Nephron (organoid): ENCODE measurements around the gene STAT5B.
A peak's percentile ranks its signal among the peaks of the same experiment; 100 is the strongest.

Experiments used
- H3K27ac Mint-ChIP-seq, 3 experiments: 2 replicates each; pipeline ENCODE4 v1.8.0; 2020; ENCODE audit warnings: mixed read lengths in 3 of 3, mild to moderate bottlenecking in 2 of 3, moderate library complexity in 1 of 3
- H3K27me3 Mint-ChIP-seq: 2 replicates; pipeline ENCODE4 v1.8.0; 2021; ENCODE audit warnings: low read depth, mild to moderate bottlenecking, moderate library complexity, mixed read lengths
- H3K36me3 Mint-ChIP-seq: 2 replicates; pipeline ENCODE4 v1.8.0; 2020; ENCODE audit warnings: low read depth, mixed read lengths
- H3K4me1 Mint-ChIP-seq: 2 replicates; pipeline ENCODE4 v1.8.0; 2020; ENCODE audit warnings: mixed read lengths
- H3K4me3 Mint-ChIP-seq, 3 experiments: 2 replicates each; pipeline ENCODE4 v1.8.0; 2020; ENCODE audit warnings: mild to moderate bottlenecking in 3 of 3, mixed read lengths in 3 of 3, moderate library complexity in 2 of 3
- H3K9me3 Mint-ChIP-seq: 2 replicates; pipeline ENCODE4 v1.8.0; 2020; ENCODE audit warnings: mixed read lengths
- TF ChIP-seq, protein P1 (sequence below), 3 experiments: fragments of 200-600 bp; sonication (generic); IDR thresholded peaks; one replicate each; pipeline ENCODE4 v1.5.0; 2021; ENCODE audit warnings: antibody characterized with exemption in 3 of 3; ENCODE audit not compliant: unreplicated experiment in 3 of 3

STAT5B gene

GRCh38 chr17:42255445-42255844 is 20.7 kb downstream of the STAT5B start:
- no peak overlapping the region for H3K4me3 Mint-ChIP-seq
- no peaks in the 10 kb centered on the region for H3K36me3 Mint-ChIP-seq
- H3K4me1 Mint-ChIP-seq, result peaks cover 5% of the 10 kb centered on the region
- H3K27me3 Mint-ChIP-seq, result no peaks in the 10 kb centered on the region
- no peaks in the 10 kb centered on the region for H3K9me3 Mint-ChIP-seq
- no peak overlapping the region for H3K27ac Mint-ChIP-seq
- TF ChIP-seq, protein P1, sequence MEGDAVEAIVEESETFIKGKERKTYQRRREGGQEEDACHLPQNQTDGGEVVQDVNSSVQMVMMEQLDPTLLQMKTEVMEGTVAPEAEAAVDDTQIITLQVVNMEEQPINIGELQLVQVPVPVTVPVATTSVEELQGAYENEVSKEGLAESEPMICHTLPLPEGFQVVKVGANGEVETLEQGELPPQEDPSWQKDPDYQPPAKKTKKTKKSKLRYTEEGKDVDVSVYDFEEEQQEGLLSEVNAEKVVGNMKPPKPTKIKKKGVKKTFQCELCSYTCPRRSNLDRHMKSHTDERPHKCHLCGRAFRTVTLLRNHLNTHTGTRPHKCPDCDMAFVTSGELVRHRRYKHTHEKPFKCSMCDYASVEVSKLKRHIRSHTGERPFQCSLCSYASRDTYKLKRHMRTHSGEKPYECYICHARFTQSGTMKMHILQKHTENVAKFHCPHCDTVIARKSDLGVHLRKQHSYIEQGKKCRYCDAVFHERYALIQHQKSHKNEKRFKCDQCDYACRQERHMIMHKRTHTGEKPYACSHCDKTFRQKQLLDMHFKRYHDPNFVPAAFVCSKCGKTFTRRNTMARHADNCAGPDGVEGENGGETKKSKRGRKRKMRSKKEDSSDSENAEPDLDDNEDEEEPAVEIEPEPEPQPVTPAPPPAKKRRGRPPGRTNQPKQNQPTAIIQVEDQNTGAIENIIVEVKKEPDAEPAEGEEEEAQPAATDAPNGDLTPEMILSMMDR (IDR thresholded peaks at IDR 0.05; ENCODE audit: unreplicated experiment in 3 of 3), result no peak

DNA sequence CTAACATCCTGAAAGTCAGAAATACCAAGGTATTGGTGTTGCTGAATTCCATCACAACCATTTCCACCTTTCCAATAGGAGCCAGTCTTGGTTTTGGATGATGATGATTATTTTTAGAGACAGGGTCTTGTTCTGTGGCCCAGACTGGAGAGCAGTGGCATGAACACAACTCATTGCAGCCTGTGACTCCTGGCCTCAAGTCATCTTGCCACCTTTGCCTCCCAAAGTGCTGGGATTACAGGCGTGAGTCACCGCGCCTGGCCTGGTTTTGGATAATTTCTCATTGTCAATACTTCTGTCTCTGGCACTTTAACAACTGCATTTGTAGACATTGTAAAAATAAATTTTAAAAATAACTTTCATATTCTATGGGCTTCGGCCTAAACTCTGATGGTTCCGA is 22.6 kb downstream of the STAT5B start:
- Mint-ChIP-seq H3K9me3 (no peaks in the 10 kb centered on the region), H3K27me3 (no peaks in the 10 kb centered on the region), H3K4me3 (no peak overlapping the region), H3K4me1 (peaks cover 10% of the 10 kb centered on the region), H3K36me3 (no peaks in the 10 kb centered on the region), H3K27ac (no peak overlapping the region)
- TF ChIP-seq, protein P1 (IDR thresholded peaks at IDR 0.05; ENCODE audit: unreplicated experiment in 3 of 3), result no peak

DNA sequence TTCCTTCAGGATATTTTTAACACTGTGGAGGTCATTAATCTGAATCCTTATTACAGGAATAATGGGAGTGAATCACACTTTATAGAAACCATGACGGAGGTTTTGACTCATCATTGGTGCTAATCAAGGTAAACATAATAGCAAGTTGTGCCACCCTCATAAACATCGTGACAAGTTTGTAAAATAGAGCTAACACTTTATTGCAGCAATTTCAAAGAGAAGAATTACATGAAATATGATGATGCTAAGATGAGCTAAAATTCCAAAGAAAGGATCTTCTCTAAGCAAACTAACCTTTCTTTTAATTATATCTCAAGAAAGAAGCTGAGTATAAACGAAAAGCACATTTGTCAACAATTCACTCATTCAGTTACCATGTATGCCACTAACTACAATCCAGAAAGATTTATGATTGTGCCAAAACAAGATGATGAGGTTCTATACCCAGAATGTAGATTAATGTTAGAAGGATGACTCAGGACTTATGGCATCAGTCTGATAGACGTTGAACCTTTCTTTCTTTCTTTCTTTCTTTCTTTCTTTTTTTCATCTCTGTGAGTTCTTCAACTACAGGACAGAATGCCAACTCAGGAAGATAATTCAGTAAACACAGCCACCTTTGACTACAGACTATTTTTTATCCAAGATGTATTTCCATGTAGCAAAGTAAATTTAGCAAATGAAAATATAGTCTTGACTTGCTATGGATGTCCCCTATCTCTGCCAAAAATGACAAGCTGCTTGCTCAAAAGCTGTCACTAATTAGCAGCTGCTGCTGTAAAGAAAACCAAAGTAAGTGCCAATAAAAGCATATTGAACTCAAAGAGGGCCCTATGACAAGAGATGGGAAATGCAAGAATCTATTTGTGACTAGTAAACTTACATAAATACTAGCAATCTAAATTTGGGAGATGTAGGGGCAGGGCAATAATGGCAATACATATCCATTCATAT is 23.3 kb downstream of the STAT5B start:
- Mint-ChIP-seq H3K4me3 (no peak overlapping the region), H3K9me3 (no peaks in the 10 kb centered on the region), H3K4me1 (peaks cover 13% of the 10 kb centered on the region), H3K27me3 (no peaks in the 10 kb centered on the region), H3K27ac (no peak overlapping the region), H3K36me3 (no peaks in the 10 kb centered on the region)
- TF ChIP-seq, protein P1 (IDR thresholded peaks at IDR 0.05; ENCODE audit: unreplicated experiment in 3 of 3), result no peak

- Mint-ChIP-seq H3K9me3 (no peaks in the 10 kb centered on the region), H3K36me3 (no peaks in the 10 kb centered on the region), H3K4me3 (no peak overlapping the region), H3K27ac (no peak overlapping the region), H3K4me1 (peaks cover 13% of the 10 kb centered on the region), H3K27me3 (no peaks in the 10 kb centered on the region)
- TF ChIP-seq, protein P1 (IDR thresholded peaks at IDR 0.05; ENCODE audit: unreplicated experiment in 3 of 3), result peak in 2 of 3 experiments; percentile 15 to 31
Measured at GRCh38 chr17:42251115-42251514, 25.1 kb downstream of the STAT5B start.

GRCh38 chr17:42249681-42250446 is 26.3 kb downstream of the STAT5B start:
- H3K27me3 Mint-ChIP-seq, result no peaks in the 10 kb centered on the region
- H3K4me3 Mint-ChIP-seq, result no peak overlapping the region
- H3K27ac Mint-ChIP-seq, result peak overlapping the region in 1 of 3 experiments; percentile 6
- no peaks in the 10 kb centered on the region for H3K36me3 Mint-ChIP-seq
- H3K9me3 Mint-ChIP-seq, result no peaks in the 10 kb centered on the region
- TF ChIP-seq, protein P1 (IDR thresholded peaks at IDR 0.05; ENCODE audit: unreplicated experiment in 3 of 3), result no peak
- peaks cover 13% of the 10 kb centered on the region for H3K4me1 Mint-ChIP-seq
